Activated B cell treated with CpG ODN at 0.5 μM for 24 hours (primary cell): Measurements from ENCODE around the gene DLG1. TPM values are rescaled to one million over a fixed set of nuclear protein-coding genes. Genes with fewer than 3 reads are reported as not detected.

ENCODE experiments used
- ATAC-seq: fragments of 200-7000 bp; cut with Tn5 transposase; one replicate; pipeline ENCODE4 v1.10.0; 2021; ENCODE audit warnings: low read depth, mild to moderate bottlenecking, moderate library complexity
- CTCF ChIA-PET: fragments of 350-600 bp; sonication (Branson Sonifier 250); formaldehyde crosslinking; loops from one replicate; lab custom pipeline; 2021; ENCODE audit warnings: antibody characterized with exemption; lab: Charles Lee
- POLR2A ChIA-PET: fragments of 350-600 bp; sonication (Branson Sonifier 250); formaldehyde crosslinking; loops from one replicate; lab custom pipeline; 2021; ENCODE audit warnings: antibody characterized with exemption; lab: Charles Lee
- DNase-seq: peaks from one replicate; pipeline ENCODE4 v3.0.0; 2022
- H3K27ac Mint-ChIP-seq: one replicate; pipeline ENCODE4 v1.8.0; 2020; ENCODE audit warnings: mixed read lengths
- H3K27me3 Mint-ChIP-seq: one replicate; pipeline ENCODE4 v1.8.0; 2021; ENCODE audit warnings: mixed read lengths
- H3K36me3 Mint-ChIP-seq: one replicate; pipeline ENCODE4 v1.8.0; 2021; ENCODE audit warnings: low read depth, mixed read lengths
- H3K4me1 Mint-ChIP-seq: one replicate; pipeline ENCODE4 v1.8.0; 2021; ENCODE audit warnings: mixed read lengths
- H3K4me3 Mint-ChIP-seq: one replicate; pipeline ENCODE4 v1.8.0; 2020; ENCODE audit warnings: mild to moderate bottlenecking, mixed read lengths
- H3K9me3 Mint-ChIP-seq: one replicate; pipeline ENCODE4 v1.8.0; 2020; ENCODE audit warnings: mixed read lengths
- intact Hi-C: fragments of 100-400 bp; cut with micrococcal nuclease; formaldehyde crosslinking; loops from one replicate; pipeline ENCODE4 v1.15.1; 2024
- total RNA-seq: library from RNA; stranded (reverse); gene quantifications from 2 replicates; pipeline ENCODE4 v1.2.3, GENCODE V29; 2022
- TF ChIP-seq, protein P1 (sequence below): fragments of 200-600 bp; IDR thresholded peaks from one replicate; pipeline ENCODE4 v1.8.0; 2022; ENCODE audit warnings: antibody characterized with exemption, mild to moderate bottlenecking

Gene DLG1
- total RNA-seq, 1 donor from 2014 or later = 102 TPM

DNA sequence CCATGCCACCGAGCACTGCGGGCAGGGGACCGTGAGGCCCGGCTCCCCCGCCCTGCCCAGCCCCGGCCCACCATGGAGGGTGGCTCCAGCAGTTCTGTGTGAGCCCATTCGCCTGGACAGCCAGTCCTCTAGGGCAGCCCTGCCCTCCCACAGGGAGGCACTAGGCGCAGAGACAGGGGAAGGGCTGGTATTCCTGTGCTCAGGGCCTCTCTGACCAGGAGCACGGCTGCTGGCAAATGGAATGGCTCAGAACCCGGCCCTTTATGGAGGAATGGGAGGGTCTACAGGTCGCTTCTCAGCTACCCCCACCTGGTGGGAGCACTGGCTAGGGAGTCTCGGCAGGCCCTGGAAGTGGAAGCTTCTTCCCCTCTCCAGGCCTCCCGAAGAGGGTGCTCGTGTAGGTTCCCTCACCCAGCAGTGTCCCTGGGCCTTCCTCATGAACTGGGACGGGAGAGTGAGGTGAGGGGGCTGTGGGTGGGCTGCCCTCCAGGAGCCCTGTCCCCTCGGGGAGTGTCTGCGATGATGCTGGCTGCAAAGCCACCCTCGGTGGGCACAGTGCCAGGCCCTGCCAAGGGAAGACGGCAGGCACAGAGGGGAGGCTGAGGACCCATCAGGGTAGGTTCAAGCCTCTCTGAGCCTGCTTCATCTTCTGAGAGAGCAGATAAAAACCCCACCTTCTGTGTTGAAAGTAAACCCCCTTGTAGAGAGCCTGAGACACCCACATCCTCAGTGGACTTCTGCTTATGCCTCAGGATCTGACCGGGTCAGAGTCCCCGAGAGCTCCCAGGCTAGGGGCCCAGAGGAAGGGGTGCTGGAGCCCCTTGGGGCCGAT is 270.3 kb downstream of the DLG1 start:
- peaks cover 25% of the 10 kb centered on the region for H3K27me3 Mint-ChIP-seq
- no peaks in the 10 kb centered on the region for H3K9me3 Mint-ChIP-seq
- peaks cover 38% of the 10 kb centered on the region for H3K4me1 Mint-ChIP-seq
- intact Hi-C loops = loop anchor here (10.0 kb wide), 1 partner anchor 1123 kb away; the partner anchor contains the start of gene TNK2
- H3K27ac Mint-ChIP-seq = peak overlapping the region; percentile 56
- ATAC-seq = no peak
- POLR2A ChIA-PET = interaction anchor here (1.1 to 4.9 kb wide), 7 partner anchors 9 to 86 kb away, joined by 4 to 50 read pairs (median 6); partner anchors contain the start of gene NCBP2
- no peak for DNase-seq
- H3K36me3 Mint-ChIP-seq = no peaks in the 10 kb centered on the region
- CTCF ChIA-PET = interaction anchor here (1.1 to 4.9 kb wide), 4 partner anchors 8 to 53 kb away, joined by 3 to 78 read pairs (median 6); no protein-coding TSS in a partner anchor
- peak overlapping the region; percentile 82 for H3K4me3 Mint-ChIP-seq
- TF ChIP-seq, protein P1, sequence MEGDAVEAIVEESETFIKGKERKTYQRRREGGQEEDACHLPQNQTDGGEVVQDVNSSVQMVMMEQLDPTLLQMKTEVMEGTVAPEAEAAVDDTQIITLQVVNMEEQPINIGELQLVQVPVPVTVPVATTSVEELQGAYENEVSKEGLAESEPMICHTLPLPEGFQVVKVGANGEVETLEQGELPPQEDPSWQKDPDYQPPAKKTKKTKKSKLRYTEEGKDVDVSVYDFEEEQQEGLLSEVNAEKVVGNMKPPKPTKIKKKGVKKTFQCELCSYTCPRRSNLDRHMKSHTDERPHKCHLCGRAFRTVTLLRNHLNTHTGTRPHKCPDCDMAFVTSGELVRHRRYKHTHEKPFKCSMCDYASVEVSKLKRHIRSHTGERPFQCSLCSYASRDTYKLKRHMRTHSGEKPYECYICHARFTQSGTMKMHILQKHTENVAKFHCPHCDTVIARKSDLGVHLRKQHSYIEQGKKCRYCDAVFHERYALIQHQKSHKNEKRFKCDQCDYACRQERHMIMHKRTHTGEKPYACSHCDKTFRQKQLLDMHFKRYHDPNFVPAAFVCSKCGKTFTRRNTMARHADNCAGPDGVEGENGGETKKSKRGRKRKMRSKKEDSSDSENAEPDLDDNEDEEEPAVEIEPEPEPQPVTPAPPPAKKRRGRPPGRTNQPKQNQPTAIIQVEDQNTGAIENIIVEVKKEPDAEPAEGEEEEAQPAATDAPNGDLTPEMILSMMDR = no peak

DNA sequence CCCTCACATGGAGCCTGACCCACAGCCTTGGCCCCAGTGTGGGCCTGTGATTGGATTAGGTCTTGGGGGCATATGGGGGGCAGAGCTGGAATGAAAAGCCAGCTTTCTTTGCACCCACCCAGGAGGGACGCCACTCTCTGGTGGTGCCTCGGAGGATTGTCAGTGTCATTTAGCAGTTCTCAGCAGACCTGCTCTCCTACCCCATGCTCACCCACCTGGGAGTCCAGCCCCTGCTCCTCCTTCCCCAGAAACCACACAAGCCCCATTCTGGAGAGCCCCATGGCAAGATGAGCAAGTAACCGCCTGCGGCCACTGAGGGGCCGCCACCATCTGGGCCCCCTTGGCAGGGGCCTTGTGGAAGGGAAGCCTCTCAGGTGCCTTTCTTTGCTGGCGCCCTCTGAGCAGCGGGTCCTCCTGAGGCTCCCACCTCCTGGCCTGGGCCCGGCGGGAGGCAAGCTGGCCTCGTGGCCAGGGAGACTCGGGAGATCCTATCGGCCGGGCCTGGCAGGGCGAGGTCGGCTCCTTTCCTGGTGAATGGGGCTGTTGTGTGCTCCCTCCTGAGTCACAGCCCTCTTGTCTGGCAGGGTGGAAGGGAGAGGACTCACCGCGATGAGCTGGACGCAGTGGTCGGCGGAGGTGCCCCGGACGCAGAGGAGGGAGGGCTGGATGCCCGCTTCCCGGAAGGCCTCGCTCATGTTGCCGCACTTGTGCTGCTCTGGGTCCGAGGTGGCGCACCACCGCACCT is 271.1 kb downstream of the DLG1 start:
- TF ChIP-seq, protein P1 = no peak
- Mint-ChIP-seq H3K27me3 (peaks cover 25% of the 10 kb centered on the region), H3K36me3 (no peaks in the 10 kb centered on the region), H3K4me1 (peaks cover 46% of the 10 kb centered on the region), H3K27ac (peak overlapping the region; percentile 46), H3K9me3 (no peaks in the 10 kb centered on the region), H3K4me3 (no peak overlapping the region)
- ChIA-PET POLR2A (interaction anchor here (4.9 kb wide), 1 partner anchor 24 kb away, joined by 50 read pairs; no protein-coding TSS in a partner anchor), CTCF (interaction anchor here (4.9 kb wide), 1 partner anchor 24 kb away, joined by 78 read pairs; no protein-coding TSS in a partner anchor)
- DNase-seq (no peak), ATAC-seq (no peak)
- intact Hi-C loops = loop anchor here (10.0 kb wide), 1 partner anchor 1123 kb away; the partner anchor contains the start of gene TNK2

DNA sequence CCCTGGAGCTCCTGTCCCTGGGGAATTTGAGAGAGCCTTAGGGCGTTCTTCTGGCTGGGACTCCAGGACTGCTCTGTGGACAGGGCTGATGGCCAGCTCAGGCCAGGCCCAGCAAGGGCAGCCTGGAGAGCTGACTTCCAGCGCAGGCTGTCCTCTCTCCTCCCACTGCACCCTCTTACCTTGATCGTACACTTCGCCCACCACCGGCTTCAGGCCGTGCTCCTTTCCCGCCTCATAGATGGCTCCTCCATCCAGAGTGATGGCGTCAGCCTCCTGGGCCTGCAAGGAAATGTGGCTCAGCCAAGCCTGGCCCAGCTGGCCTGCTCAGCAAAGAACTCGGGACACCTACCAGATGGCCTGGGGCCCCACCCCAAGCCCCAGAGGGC is 271.9 kb downstream of the DLG1 start:
- H3K9me3 Mint-ChIP-seq = no peaks in the 10 kb centered on the region
- intact Hi-C loops = loop anchor here (10.0 kb wide), 1 partner anchor 1122 kb away; the partner anchor contains the start of gene TNK2
- no peak overlapping the region for H3K4me3 Mint-ChIP-seq
- no peak for DNase-seq
- no peaks in the 10 kb centered on the region for H3K36me3 Mint-ChIP-seq
- ChIA-PET CTCF (no interaction called here), POLR2A (no interaction called here)
- peaks cover 52% of the 10 kb centered on the region for H3K4me1 Mint-ChIP-seq
- ATAC-seq = no peak
- TF ChIP-seq, protein P1 = no peak
- H3K27me3 Mint-ChIP-seq = peaks cover 17% of the 10 kb centered on the region
- H3K27ac Mint-ChIP-seq = no peak overlapping the region

DNA sequence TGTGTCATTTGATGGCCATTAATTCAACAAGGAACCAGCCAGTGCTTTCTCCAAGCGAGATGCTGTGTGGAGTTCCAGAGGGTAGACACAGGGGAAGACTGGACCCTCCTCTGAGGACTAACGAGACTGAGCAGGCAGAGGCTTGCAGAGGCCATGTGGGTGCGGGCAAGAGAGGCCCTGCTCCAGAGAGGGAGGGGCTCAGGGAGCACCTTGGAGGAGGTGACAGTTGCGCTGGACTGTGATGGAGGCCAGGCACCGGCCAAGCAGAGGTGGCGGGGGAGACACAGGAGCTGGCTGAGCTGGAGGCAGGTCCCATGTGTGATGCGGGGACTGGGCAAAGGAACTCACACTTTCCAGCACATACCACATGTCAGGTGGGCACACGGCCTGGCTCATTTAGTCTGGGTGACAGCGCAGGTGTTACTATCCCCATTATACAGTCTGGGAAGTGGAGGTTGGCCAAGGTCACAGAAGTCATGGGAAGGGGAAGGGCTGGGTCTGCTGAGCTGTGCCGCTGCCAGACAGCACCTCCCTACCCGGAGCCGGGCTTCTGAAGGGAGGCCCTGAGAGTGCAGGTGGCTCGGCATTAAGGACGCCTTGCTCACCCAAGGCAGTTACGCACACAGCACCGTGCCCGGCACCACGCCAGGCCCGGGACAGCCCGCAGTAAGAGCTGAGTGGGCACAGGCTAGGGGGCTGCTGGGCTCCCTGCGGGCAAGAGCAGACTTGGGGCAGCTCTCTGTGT is 272.5 kb downstream of the DLG1 start:
- H3K27ac Mint-ChIP-seq = no peak overlapping the region
- CTCF ChIA-PET = no interaction called here

More for the DNA sequence above, 272.5 kb downstream of the DLG1 start:
- Mint-ChIP-seq H3K27me3 (peaks cover 14% of the 10 kb centered on the region), H3K4me1 (peaks cover 52% of the 10 kb centered on the region), H3K36me3 (no peaks in the 10 kb centered on the region), H3K9me3 (no peaks in the 10 kb centered on the region), H3K4me3 (no peak overlapping the region)
- DNase-seq (no peak), ATAC-seq (no peak)
- TF ChIP-seq, protein P1 = no peak
- POLR2A ChIA-PET = no interaction called here
- intact Hi-C loops = loop anchor here (10.0 kb wide), 1 partner anchor 1121 kb away; the partner anchor contains the start of gene TNK2
